GM21723 (cell line): ENCODE results near the gene MASP1.
"Not testable (repeated sequence)": the region's sequence is repeated elsewhere in the genome, so short reads cannot be mapped to it uniquely, and the experiment has no call there.

Experiments used
- ATAC-seq: cut with Tn5 transposase; IDR thresholded peaks from one replicate; pipeline ENCODE4 v1.9.1; 2021; ENCODE audit warnings: mild to moderate bottlenecking, moderate library complexity; ENCODE audit not compliant: unreplicated experiment

MASP1 gene

DNA sequence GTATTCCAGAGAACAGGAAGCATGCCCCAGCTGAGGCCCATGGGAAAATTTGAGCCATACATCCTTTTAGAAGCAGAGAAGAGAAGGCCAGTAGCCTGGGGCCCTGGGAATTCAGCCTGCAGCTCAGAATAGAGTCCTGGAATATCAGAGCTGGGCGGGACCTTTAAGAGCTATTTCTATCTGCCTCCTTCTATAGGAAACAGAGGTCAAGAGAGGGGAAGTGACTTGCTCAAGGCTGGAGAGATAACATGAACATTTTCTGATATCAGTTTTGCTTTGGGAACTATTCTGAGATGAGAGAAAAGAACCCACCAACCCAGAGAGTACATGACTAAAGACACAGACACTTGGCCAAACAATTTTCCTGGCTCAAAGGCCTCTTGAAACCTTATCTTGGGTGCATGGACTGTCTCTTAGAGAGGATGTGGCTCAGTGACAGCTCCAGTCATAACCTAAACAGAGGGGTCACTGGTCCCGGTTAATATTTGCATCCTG is 26.0 kb downstream of the MASP1 start:
- no peak for ATAC-seq

DNA sequence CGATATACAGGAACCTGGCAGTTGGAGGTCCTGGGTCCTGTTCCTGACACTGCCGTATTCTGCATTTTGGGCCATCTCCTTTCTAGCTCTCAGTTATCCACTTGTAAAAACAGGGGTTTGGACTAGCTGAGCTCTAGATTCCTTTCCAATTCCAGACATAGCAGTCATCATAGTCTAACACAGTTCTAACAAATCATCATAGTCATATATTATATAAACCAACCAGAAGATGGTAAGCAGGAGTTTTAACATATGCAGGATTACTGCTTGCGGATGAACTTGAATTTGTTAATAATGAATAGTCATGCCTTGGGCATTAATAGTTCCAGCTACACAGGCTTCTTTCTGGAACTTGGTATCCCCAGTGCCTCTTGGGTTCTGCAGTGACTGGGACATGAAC is 26.6 kb downstream of the MASP1 start:
- ATAC-seq: no peak

DNA sequence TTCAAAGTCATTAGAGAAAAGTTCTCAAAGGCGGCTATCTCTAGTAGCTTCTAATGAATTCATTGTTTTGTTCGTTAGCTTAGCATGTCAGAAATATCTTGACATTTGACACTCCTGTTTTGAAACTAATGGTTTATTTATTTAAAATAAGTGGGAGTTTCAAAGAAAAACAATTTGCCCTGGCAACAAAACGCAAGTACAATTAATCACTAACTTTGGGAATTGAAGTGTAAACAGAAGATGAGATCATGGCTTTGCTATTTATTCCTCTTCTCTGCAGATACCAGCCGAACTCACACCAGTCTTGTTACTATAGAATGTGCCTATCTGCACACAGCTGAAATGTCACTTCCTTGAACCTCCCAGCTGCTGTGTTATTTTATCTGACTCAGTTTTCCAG is 27.5 kb downstream of the MASP1 start:
- ATAC-seq: no peak

DNA sequence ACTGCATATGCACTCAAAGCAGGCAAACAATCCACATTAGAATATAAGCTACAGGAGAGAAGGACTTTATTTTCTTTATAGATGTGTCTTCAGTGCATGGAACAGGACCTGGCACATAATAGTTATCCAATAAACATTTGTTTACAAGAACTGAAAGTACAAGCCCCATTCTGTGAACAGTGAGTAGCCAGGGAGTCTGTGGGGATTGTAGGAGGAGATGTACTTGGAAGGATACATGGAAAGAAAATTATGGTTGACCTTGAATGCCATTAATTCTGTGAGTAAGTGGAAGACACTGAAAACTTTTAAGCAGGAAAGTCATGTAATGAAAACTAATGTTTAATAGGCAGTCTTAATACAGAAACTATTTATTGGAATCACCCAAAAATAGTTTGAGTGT is 28.3 kb downstream of the MASP1 start:
- no peak for ATAC-seq

DNA sequence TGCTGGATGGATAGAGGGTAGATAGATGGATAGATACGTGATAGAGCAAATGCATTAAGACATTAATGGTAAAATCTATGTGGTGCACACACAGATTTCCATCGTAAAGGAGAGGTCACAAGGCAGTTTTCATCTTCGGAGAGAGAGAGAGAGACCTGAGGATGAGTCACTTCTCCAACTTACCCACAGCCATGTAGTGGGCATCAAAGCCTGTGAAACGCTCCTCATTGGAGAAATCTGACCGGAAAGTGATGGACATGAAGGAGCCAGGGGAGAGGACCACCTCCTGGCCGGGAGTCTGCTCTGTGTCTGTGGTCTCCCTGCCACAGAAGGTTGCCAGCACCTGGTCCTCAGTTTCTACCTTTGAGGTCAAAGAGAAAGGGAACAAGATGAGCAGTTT is 29.2 kb downstream of the MASP1 start:
- no peak for ATAC-seq

DNA sequence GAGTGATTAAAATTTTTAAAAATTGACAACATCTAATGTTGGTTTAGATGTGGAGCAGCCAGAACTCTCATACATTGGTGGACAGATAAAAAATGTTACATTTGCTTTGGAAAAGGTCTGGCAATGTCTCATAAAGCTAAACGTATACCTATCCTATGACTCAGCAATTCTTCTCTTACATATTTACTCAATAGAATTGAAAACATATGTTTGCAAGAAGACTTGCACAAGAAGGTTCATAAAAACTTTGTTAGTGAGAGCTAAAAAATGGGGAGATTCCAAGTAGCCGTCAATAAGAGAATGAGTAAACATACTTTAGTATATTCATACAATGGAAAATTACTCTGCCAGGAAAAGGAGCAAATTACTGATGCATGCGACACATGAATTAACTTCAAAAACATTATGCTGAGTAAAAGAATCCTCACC is 30.0 kb downstream of the MASP1 start:
- ATAC-seq: no peak

DNA sequence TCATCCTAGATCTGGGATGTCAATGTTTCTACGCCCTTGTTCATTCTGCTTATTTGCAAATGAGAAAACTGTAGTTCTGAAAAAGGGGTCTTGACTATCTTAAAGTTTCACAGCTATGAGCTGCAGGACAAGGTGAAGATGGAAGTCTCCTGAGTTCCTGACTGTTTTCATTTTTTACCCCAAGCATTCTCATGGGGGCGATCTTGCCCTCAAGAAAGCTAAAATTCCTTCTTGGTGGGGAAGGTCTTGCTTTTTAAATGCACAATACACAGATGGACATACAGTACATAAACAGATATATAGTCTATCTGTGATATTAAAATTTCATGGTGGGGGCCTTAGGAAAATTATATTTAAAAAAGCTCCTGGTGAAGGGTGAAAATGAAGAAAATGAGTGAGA is 32.4 kb downstream of the MASP1 start:
- ATAC-seq: no peak

DNA sequence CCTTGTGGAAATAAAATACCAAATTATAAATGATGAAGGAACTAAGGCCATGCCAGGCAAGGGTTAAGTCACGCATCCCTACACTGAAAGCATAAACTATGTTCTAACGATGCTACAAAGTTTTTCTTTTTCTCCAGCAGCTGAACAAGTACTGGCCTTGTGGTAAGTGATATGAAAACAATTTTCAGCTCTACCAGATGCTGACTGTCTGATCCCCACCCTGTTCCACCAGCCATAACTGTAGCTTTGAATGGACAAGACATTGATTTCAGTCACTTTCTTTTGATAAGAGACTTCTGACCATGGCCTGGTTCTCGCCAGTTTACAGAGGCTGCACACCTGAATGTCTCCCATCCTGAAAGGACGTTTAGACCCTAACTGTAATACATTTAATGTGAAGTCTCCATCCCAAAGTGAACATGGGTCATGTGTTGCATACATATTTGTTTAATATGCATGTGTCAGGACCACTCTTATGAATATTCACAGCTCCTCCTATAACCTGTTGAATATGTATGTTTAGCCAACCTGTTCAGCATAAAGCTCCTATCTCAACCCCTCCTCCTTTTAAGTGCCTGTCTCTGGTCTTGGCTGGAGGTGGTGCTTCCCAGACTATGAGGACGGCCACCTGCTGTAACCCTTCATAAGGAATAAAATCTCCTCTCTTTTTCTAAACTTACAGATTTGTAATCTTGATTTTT is 33.4 kb downstream of the MASP1 start:
- no peak for ATAC-seq

DNA sequence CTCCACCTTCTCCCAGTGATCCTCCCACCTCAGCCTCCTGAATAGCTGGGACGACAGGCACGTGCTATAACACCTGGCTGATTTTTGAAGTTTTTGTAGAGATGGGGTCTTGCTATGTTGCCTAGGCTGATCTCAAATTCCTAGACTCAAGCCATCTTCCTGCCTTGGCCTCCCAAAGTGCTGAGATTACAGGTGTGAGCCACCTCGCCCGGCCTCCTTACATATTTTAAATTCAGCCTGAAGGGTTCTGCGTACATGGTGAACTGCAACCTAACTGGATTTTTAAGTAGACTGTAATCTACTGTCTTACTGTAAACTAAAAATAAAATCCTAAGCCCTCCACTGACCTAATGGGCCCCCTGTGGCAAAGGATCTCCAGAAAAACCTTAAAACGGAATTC is 34.1 kb downstream of the MASP1 start:
- no peak for ATAC-seq

DNA sequence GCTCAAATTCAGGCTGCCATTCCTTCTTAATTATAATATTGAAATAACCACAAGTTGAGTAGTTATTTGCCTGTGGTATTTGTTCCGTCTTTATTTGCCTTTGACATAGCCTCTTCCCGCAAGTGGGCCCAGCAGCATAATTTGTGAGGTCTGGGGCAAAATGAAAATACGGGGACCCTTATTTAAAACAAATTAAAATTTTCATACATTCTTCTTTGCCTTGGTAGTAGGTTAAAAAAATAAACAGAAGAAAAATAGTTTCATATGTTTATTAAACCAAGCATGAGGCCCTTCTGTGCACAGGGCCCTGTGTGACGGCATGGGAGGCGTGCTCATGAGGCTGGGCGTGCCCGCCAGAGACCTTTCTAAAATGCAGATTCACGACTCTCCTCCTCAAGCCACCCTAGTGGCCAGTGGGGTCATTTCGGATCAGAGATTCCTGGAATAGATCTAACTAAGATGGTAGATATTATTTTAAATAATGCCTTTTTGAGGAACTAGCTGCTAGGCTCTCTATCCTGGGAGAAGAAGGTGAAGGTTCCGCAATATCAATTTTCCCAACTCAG is 35.4 kb downstream of the MASP1 start:
- no peak for ATAC-seq

DNA sequence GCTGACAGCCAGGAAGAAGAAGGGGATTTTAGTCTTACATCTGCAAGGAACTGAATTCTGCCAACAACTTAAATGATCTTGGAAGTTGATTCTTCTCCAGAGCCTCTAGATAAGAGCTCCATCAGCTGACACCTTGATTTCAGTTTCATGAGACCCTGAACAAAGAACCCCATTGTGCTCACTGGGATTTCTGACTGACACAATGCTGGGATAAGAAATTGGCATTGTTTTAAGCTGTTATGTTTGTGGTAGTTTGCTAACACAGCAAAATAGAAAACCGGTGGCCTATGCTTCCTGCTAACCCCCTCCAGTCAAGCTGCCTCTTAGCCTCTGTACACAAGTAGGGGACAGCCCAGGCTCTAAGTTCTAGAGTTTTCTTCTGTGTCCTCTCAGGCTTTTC is 36.2 kb downstream of the MASP1 start:
- no peak for ATAC-seq

DNA sequence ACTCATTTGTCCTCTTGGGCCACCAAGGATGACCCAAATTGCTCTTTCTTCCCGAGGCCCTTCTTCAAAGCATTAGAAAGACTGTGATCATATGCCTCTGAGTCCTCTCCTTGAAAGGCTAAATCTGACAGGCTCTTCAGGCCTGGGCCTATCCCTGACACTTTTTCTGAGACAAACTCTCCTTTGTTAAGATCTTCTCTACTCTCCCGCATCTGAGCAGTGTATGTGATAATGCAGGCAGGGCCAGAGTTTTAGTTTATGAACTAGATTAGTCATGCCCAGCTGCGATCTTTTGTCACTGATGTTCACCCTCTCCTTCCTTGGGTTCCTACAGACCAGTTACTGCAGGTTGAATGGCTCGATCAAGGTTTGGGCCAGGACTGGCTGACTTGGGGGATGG is 39.2 kb downstream of the MASP1 start:
- no peak for ATAC-seq

DNA sequence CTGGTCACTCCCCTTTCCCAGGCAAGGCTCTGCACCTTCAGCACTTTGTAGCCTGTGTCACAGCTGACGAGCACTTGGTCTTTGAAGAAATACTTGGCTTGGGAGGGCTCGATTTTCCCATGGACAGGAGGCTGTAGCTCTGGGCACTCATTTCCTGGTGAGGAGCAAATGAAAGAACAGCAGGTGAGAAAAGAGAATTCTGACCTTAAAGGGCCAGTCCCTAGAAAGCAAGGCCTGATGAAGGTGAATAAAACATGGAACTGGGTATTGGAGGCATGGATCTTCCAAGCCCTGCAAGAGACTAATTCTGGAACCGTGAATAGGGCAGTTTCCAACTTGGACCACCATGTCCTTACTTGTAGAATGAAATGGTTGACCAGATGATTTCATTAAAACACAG is 39.9 kb downstream of the MASP1 start:
- no peak for ATAC-seq

DNA sequence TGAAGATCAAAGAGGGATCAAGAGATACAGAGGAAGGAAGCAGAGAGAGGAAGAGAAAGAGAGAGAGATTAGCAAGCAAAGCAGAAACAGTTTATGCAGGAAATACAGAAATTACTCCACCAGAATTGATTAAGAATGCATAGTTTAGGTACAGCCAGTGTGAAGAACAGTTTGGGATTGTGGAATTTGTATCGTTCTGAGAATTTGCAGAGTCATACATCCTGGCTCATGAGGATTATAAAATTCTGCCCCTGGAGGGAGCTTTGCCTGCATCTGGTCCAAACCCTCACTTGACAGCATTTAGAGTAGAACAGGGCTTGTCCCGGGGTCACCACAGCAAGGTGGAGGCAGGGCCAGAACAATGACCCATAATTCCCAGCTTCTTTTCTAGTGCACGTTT is 44.1 kb downstream of the MASP1 start:
- ATAC-seq: no peak

DNA sequence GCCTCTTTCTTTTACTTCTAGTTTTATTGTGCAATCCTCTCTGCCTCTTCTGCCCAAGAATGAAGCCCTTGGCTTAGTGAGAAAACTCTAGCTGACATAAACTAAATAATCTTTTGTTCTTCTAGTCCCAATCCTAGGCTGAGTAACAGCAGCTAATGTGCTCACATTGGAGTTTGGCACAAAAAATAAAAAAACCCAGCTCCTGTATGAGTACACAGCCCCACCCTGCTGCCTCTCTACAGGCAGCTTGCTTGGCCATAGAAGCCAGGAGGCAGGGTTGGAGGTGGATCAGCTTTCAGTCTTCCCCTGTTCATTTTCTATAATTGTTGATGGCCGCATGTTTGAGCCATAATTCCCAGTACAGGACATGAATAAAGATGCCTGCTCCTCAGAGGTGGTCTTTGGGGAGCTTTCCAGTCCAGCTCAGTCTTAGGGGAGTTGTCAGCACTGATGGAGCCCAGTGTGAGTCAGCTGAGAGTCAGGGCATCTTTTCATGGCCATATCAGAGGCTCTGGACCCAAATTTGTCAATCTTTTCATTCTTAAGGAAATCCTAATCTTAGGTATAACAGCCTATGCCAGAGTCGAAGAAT is 47.5 kb downstream of the MASP1 start:
- no peak for ATAC-seq

DNA sequence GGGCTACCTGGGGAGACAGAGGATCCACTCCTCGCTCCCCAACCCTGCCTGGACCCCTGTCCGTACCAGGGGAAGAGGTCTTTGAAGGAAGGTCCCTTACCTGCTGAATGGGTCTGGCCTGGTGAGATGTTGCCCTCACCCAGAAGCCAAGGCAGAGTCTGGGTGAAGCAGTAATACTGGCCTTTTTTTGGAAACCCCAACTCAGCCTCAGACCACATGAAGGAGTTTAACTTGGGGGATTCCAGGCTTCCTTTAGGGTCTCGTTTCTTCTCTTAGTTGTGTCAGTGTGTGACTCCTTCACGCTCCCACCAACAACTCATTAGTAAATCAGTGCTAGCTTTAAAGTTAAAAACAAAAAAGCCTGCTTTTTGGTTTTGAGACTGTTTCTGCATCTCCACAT is 48.6 kb downstream of the MASP1 start:
- ATAC-seq: no peak

DNA sequence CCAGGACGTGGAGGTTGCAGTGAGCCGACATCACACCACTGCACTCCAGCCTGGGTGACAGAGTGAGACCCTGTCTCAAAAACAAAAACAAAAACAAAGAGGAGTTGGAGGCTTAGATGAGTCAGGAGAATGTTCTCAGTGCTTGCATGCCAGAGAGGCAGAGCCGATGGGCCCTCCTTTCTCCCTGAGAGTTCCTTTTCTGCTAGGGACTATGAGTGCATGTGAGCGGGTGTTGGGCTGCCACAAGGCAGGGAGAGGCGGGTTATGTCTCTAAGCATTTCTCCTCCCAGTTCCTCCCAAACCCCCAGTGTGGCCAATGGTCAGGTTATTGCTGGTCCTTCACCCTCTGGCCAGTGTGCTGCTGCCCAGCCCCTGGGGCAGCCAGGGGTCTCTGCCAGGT is 49.1 kb downstream of the MASP1 start:
- no peak for ATAC-seq

DNA sequence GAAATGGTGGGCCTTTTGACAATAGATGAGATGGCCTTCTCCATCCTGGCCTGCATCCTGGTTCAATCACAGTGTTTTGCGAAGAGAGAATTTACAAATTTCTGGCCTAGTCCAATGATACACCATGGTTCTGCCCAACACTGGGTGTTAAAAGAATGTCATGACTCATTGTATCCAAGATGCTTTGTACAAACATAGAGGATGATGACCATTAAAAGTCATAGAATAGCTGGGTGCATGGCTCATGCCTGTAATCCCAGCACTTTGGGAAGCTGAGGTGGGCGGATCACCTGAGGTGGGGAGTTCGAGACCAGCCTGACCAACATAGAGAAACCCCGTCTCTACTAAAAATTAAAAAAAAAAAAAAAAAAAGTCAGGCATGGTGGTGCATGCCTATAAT is 52.7 kb downstream of the MASP1 start:
- not testable (repeated sequence) for ATAC-seq

DNA sequence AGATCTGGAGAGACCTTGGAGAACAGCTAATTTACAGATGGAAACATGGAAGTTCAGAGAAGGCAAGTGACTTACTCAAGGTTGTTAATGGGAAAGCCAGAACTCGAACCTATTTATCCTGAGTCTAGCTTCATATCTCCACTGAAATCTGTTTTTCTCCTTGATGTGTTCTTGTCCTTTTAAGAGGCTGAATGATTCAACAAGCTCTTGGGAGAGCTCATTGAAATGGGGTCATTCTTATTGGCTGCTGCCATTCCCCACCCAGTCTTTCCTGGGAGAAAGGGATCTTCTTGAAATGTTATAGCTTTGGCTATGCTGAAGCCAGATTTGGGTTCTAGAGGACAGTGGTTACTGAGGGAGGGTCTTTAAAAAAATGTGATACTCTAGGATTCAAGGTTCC is 53.3 kb downstream of the MASP1 start:
- no peak for ATAC-seq

DNA sequence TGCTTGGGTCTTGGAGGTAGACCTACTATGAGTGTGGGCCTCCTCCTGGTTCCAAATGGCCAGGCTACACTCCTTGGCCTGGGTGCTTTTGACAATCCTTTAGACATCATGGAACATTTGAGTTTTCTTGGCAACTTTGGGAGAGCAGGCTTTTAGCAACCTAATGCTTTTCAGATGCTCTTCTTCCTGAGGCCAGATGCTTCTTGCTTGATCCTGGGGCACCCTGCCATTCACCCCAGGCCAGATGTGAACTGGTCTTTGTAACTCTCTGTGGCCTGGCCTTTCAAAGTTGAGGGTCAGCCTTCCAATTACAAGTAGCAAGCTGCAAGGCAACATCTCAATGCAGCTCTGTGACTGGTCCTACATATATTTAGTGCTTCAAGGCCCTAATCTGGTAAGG is 53.8 kb downstream of the MASP1 start:
- no peak for ATAC-seq

DNA sequence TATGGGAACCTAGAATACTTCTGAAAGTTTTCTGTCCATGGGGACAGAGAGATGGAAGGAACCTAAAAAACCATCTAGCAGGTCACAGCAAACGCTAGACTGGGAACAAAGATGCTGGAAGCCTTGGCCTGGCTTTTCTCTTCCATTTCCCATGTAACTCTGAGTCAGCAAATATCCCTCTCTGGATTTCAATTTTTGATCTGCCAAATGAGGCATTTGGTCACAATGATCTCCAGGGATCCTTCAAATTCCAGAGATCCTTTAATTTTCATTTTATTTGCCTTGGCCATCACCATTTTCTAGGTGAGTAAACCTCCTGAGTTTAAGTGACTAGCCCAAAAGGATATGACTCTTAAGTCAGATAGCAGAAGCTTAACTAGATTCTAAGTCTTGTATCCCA is 54.6 kb downstream of the MASP1 start:
- no peak for ATAC-seq

DNA sequence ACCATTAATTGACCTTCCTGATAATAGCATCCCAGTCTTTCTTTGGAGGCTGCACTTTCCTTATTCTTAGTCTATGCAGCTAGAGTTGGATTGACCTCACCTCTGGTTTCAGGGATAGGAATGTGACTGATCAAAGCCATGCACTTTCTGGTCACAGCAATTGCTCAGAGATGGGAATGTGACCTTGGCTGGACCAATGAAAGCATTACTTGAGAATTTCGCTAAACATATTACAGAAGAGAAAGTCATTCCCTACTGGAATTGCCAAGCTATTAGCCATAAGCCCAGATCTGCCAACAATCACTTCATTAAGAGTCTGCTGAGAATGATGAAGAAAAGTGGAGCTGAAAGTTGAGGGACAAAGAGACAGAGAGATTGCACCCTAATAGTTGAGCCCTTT is 61.5 kb downstream of the MASP1 start:
- ATAC-seq: no peak

DNA sequence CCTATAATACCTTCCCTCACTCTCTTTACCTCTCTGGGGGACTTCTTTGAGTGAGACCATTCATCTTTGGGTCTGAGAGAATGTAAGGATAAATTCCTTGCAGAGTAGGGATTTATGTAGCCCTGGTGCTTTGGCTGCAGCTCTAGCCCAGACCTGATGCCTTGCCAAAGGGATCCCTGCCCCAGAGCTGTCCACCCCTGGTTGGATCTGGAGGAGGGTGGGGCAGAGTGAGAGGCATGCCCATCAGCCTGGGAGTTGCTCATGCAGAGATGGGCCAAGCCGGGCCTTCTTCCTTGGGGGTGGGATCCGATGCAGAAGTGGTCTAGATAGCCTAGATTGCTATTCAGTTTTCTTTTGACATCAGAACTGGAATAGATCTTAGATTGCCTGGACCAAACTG is 62.8 kb downstream of the MASP1 start:
- no peak for ATAC-seq
